ENCODE measurements around the gene ZMIZ1. TPM values are rescaled to one million over a fixed set of nuclear protein-coding genes. Genes with fewer than 3 reads are reported as not detected.

ZMIZ1 gene
- total RNA-seq, 1 experiment from 2014 or later: 28.4 TPM

GRCh38 chr10:79170993-79171392, 102.2 kb downstream of the ZMIZ1 start:
- RAD21 ChIA-PET (ENCODE audit: low non-redundant PET in 1 of 2, low total read pairs in 2 of 2, uncharacterized antibody in 2 of 2, unreplicated experiment in 2 of 2): no interaction called here
- Histone ChIP-seq H3K36me3 (ENCODE audit: control insufficient read depth in 1 of 2, insufficient read depth in 2 of 2, low read length in 2 of 2) (no peaks in the 10 kb centered on the region; a peak in 1 of 4 replicates), H3K79me2 (ENCODE audit: insufficient read depth, low read length) (no peaks in the 10 kb centered on the region), H3K4me2 (ENCODE audit: low read length) (peak overlapping the region; percentile 35), H3K9me3 (ENCODE audit: control insufficient read depth in 1 of 2, insufficient read depth in 1 of 2, low read depth in 1 of 2, low read length in 2 of 2) (no peaks in the 10 kb centered on the region), H3K27me3 (ENCODE audit: insufficient read depth, low read length) (no peaks in the 10 kb centered on the region), H3K4me3 (replicated peaks in 1 of 2; ENCODE audit: low read depth in 1 of 2, low read length in 2 of 2) (no peak overlapping the region), H4K20me1 (ENCODE audit: insufficient read depth) (no peaks in the 10 kb centered on the region), H3K9me2 (ENCODE audit: insufficient read depth) (no peaks in the 10 kb centered on the region), H3K9ac (ENCODE audit: low read length) (no peak overlapping the region), H2AFZ (ENCODE audit: low read depth, low read length, poor library complexity, severe bottlenecking) (no peak overlapping the region), H3K4me1 (ENCODE audit: control insufficient read depth in 1 of 2, insufficient read depth in 2 of 2, low read length in 2 of 2) (peaks cover 0 to 23% of the 10 kb centered on the region in 2 experiments; a peak in 1 of 4 replicates), H3K27ac (ENCODE audit: low read depth, low read length) (no peak overlapping the region)
- intact Hi-C loops (cut with micrococcal nuclease): no loop called here
- ATAC-seq (no peak), DNase-seq (ENCODE audit: low read depth, low spot score) (no peak)
- POLR2A ChIA-PET: no interaction called here
- CTCF ChIA-PET: no interaction called here
- TF ChIP-seq ELF1 (IDR thresholded peaks at IDR 0.05; ENCODE audit: borderline replicate concordance, low read depth) (no peak), SIN3A (IDR thresholded peaks at IDR 0.05; ENCODE audit: low read depth) (no peak), CBX3 (IDR thresholded peaks at IDR 0.05; ENCODE audit: low read depth) (no peak), EZH2phosphoT487 (IDR thresholded peaks at IDR 0.05; ENCODE audit: borderline replicate concordance) (no peak), SP1 (IDR thresholded peaks at IDR 0.05; ENCODE audit: low read depth) (no peak), ZFX (IDR thresholded peaks at IDR 0.05) (no peak), CTCF (IDR thresholded peaks at IDR 0.05 in 2 of 3, conservative IDR thresholded peaks at IDR 0.05 in 1 of 3; ENCODE audit: borderline replicate concordance in 1 of 3, insufficient read depth in 1 of 3, low read depth in 2 of 3, low read length in 2 of 3) (no peak), CEBPB (IDR thresholded peaks at IDR 0.05; ENCODE audit: low read depth) (no peak), EZH2 (IDR thresholded peaks at IDR 0.05) (no peak)
- BruUV-seq (replicated peaks): no TSS peak

- no peak overlapping the region for H3K9ac ChIP-seq (ENCODE audit: low read length)
- H3K9me3 ChIP-seq (ENCODE audit: control insufficient read depth in 1 of 2, insufficient read depth in 1 of 2, low read depth in 1 of 2, low read length in 2 of 2): no peaks in the 10 kb centered on the region
- ChIA-PET POLR2A (no interaction called here), RAD21 (ENCODE audit: low non-redundant PET in 1 of 2, low total read pairs in 2 of 2, uncharacterized antibody in 2 of 2, unreplicated experiment in 2 of 2) (no interaction called here), CTCF (no interaction called here)
- ATAC-seq (peak; percentile 41; the same call in 1 of the 2 replicates), DNase-seq (ENCODE audit: low read depth, low spot score) (no peak)
- no peaks in the 10 kb centered on the region for H3K79me2 ChIP-seq (ENCODE audit: insufficient read depth, low read length)
- H3K9me2 ChIP-seq (ENCODE audit: insufficient read depth): no peaks in the 10 kb centered on the region
- H3K27ac ChIP-seq (ENCODE audit: low read depth, low read length): no peak overlapping the region
- BruUV-seq (replicated peaks): no TSS peak
- H3K4me2 ChIP-seq (ENCODE audit: low read length): peak overlapping the region; percentile 35
- H3K4me1 ChIP-seq (ENCODE audit: control insufficient read depth in 1 of 2, insufficient read depth in 2 of 2, low read length in 2 of 2): peaks cover 0 to 23% of the 10 kb centered on the region in 2 experiments; a peak in 1 of 4 replicates
- intact Hi-C loops (cut with micrococcal nuclease): no loop called here
- no peak overlapping the region for H2AFZ ChIP-seq (ENCODE audit: low read depth, low read length, poor library complexity, severe bottlenecking)
- no peaks in the 10 kb centered on the region for H3K27me3 ChIP-seq (ENCODE audit: insufficient read depth, low read length)
- H3K36me3 ChIP-seq (ENCODE audit: control insufficient read depth in 1 of 2, insufficient read depth in 2 of 2, low read length in 2 of 2): no peaks in the 10 kb centered on the region; a peak in 1 of 4 replicates
- no peaks in the 10 kb centered on the region for H4K20me1 ChIP-seq (ENCODE audit: insufficient read depth)
- no peak overlapping the region for H3K4me3 ChIP-seq (replicated peaks in 1 of 2; ENCODE audit: low read depth in 1 of 2, low read length in 2 of 2)
- TF ChIP-seq SP1 (IDR thresholded peaks at IDR 0.05; ENCODE audit: low read depth) (no peak), ZNF274 (IDR thresholded peaks at IDR 0.05; ENCODE audit: low read depth, low read length) (no peak), MAX (IDR thresholded peaks at IDR 0.05) (no peak), EZH2phosphoT487 (IDR thresholded peaks at IDR 0.05; ENCODE audit: borderline replicate concordance) (no peak), CTCF (IDR thresholded peaks at IDR 0.05 in 2 of 3, conservative IDR thresholded peaks at IDR 0.05 in 1 of 3; ENCODE audit: borderline replicate concordance in 1 of 3, insufficient read depth in 1 of 3, low read depth in 2 of 3, low read length in 2 of 3) (no peak), TCF7L2 (IDR thresholded peaks at IDR 0.05; ENCODE audit: borderline replicate concordance, extremely low read depth, insufficient read depth, insufficient read length) (no peak), ZBTB33 (IDR thresholded peaks at IDR 0.05; ENCODE audit: extremely low read depth, insufficient replicate concordance, low read length) (no peak), ZFX (IDR thresholded peaks at IDR 0.05) (no peak)
Measured at GRCh38 chr10:79171504-79171903, 102.7 kb downstream of the ZMIZ1 start.
